ENCODE data around the gene ARID5B.

DNA sequence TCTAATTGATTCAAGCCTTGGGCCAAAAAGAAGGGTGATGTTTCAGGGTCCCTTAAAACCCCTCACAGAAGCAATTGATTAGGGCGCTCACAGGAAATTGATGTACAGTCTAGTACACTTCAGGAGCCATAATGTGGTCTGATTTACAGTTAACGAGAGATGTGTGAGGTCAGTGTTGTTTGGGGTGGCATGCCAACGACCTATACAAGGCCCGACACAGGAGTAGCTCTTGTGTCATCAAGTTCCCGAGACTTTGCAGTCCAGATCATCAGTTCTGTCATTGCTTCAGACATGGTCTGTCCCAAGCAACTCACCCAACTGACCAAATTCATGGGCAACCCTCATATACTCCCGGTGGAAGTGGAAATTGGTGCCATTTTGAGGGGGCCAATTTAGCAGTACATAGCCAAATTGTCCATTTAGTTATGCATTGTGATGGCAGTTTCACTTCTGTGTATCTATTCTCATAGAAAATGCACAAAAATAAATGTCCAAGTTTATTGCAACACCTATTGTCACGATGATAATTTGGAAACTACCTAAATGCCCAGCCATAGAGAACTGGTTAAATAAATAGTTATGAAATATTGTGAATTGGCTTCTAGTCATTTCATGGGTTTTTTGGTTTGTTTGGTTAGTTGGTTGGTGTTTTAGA lies 18.0 kb upstream of the ARID5B start:
- TF ChIP-seq, protein P1, sequence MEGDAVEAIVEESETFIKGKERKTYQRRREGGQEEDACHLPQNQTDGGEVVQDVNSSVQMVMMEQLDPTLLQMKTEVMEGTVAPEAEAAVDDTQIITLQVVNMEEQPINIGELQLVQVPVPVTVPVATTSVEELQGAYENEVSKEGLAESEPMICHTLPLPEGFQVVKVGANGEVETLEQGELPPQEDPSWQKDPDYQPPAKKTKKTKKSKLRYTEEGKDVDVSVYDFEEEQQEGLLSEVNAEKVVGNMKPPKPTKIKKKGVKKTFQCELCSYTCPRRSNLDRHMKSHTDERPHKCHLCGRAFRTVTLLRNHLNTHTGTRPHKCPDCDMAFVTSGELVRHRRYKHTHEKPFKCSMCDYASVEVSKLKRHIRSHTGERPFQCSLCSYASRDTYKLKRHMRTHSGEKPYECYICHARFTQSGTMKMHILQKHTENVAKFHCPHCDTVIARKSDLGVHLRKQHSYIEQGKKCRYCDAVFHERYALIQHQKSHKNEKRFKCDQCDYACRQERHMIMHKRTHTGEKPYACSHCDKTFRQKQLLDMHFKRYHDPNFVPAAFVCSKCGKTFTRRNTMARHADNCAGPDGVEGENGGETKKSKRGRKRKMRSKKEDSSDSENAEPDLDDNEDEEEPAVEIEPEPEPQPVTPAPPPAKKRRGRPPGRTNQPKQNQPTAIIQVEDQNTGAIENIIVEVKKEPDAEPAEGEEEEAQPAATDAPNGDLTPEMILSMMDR (IDR thresholded peaks at IDR 0.05), result no peak
- TF ChIP-seq EZH2 (IDR thresholded peaks at IDR 0.05; ENCODE audit: borderline replicate concordance, insufficient read depth, low read depth, low read length, poor library complexity, severe bottlenecking), result no peak

Data from B cell (primary cell).